ENCODE measurements around the gene VGLL3. TPM values are rescaled to one million over a fixed set of nuclear protein-coding genes. Genes with fewer than 3 reads are reported as not detected.

VGLL3 gene
- total RNA-seq, 1 donor from 2014 or later, result 1.9 TPM

DNA sequence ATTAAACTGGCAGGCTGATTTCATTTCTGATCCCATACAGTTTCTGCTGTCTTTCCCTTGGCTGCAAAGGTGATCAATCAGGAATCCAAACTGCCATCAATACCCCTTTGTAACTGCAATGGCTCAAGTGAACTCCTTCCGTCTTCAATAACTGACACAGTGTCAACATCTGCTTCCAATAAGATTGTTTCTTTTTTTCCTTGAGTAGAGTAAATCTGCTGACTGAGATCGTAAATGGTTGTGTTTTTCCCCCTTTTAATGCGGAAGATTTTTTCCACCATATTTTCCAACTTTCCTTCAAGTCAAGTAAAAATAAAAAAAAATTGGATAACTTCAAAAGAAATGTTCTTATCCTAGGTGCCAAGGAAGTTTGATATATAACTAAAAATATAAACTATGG lies 48.7 kb downstream of the VGLL3 start:
- Mint-ChIP-seq H3K9me3 (ENCODE audit: low read depth) (no peaks in the 10 kb centered on the region), H3K27me3 (no peaks in the 10 kb centered on the region), H3K27ac (no peak overlapping the region), H3K36me3 (ENCODE audit: insufficient read depth) (no peaks in the 10 kb centered on the region), H3K4me3 (ENCODE audit: low read depth) (no peak overlapping the region), H3K4me1 (ENCODE audit: low read depth) (peaks cover 11% of the 10 kb centered on the region)
- no peak for TF ChIP-seq CTCF (IDR thresholded peaks at IDR 0.05; ENCODE audit: unreplicated experiment)
- no peak for DNase-seq (ENCODE audit: low spot score, unreplicated experiment)

- Mint-ChIP-seq H3K4me3 (ENCODE audit: low read depth) (no peak overlapping the region), H3K27ac (no peak overlapping the region), H3K27me3 (no peaks in the 10 kb centered on the region), H3K9me3 (ENCODE audit: low read depth) (no peaks in the 10 kb centered on the region), H3K4me1 (ENCODE audit: low read depth) (peaks cover 11% of the 10 kb centered on the region), H3K36me3 (ENCODE audit: insufficient read depth) (no peaks in the 10 kb centered on the region)
- TF ChIP-seq CTCF (IDR thresholded peaks at IDR 0.05; ENCODE audit: unreplicated experiment), result no peak
- DNase-seq (ENCODE audit: low spot score, unreplicated experiment), result no peak
Observed at GRCh38 chr3:86938416-86939105, 52.4 kb downstream of the VGLL3 start.

DNA sequence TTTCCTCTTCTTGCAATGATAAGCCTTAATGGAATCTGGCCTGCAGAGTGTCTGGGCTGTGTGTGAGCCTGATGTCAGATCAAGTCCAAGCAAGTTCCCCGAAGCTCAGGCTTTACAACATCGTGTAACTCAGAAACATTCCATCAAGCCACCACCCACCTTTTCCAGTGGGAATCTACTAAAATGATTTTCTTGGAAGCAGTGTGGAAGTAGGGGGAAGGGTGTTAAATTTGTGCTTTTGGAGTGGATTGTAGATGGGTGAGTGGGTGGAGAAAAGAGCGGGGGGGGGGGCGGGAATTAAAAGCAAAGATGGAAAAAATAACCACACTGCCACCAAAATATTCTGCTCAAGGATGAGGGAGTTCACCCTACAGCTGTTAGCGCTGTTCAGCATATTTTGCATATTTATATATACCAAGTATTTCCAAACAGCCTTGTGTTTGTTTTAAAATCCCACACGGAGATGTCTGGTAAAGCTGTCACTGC lies 53.6 kb downstream of the VGLL3 start:
- Mint-ChIP-seq H3K9me3 (ENCODE audit: low read depth) (no peaks in the 10 kb centered on the region), H3K27ac (no peak overlapping the region), H3K4me3 (ENCODE audit: low read depth) (no peak overlapping the region), H3K4me1 (ENCODE audit: low read depth) (peaks cover 11% of the 10 kb centered on the region), H3K36me3 (ENCODE audit: insufficient read depth) (no peaks in the 10 kb centered on the region), H3K27me3 (no peaks in the 10 kb centered on the region)
- no peak for TF ChIP-seq CTCF (IDR thresholded peaks at IDR 0.05; ENCODE audit: unreplicated experiment)
- no peak for DNase-seq (ENCODE audit: low spot score, unreplicated experiment)

DNA sequence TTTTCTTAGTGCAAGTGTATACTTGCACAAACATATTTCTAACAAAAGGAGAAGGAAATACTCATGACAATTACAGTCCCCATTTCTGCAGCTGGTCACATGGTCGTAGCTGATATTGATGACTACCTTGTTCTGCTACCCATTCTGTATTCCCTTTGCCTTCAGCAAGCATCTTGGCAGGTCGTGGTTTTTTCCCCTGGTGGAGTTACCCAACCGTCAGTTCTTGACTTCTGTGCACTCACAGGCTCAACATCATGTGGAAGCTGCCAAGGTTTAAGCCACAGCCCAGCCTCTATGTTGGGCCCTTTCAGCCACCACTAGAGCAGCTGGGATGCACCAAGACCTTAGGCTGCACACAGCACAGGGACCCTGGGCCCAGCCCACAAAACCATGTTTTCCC lies 56.1 kb downstream of the VGLL3 start:
- H3K4me1 Mint-ChIP-seq (ENCODE audit: low read depth), result peaks cover 7% of the 10 kb centered on the region
- no peak overlapping the region for H3K4me3 Mint-ChIP-seq (ENCODE audit: low read depth)
- no peak for TF ChIP-seq CTCF (IDR thresholded peaks at IDR 0.05; ENCODE audit: unreplicated experiment)
- DNase-seq (ENCODE audit: low spot score, unreplicated experiment), result no peak
- H3K27me3 Mint-ChIP-seq, result no peaks in the 10 kb centered on the region
- no peak overlapping the region for H3K27ac Mint-ChIP-seq
- H3K9me3 Mint-ChIP-seq (ENCODE audit: low read depth), result no peaks in the 10 kb centered on the region
- H3K36me3 Mint-ChIP-seq (ENCODE audit: insufficient read depth), result no peaks in the 10 kb centered on the region

GRCh38 chr3:86930831-86931230 lies 60.1 kb downstream of the VGLL3 start:
- no peaks in the 10 kb centered on the region for H3K9me3 Mint-ChIP-seq (ENCODE audit: low read depth)
- H3K4me1 Mint-ChIP-seq (ENCODE audit: low read depth), result no peaks in the 10 kb centered on the region
- no peak for TF ChIP-seq CTCF (IDR thresholded peaks at IDR 0.05; ENCODE audit: unreplicated experiment)
- H3K27ac Mint-ChIP-seq, result no peak overlapping the region
- no peak for DNase-seq (ENCODE audit: low spot score, unreplicated experiment)
- no peak overlapping the region for H3K4me3 Mint-ChIP-seq (ENCODE audit: low read depth)
- H3K36me3 Mint-ChIP-seq (ENCODE audit: insufficient read depth), result no peaks in the 10 kb centered on the region
- H3K27me3 Mint-ChIP-seq, result no peaks in the 10 kb centered on the region

Measured in progenitor cell of endocrine pancreas (in vitro differentiated cells).